ENCODE measurements around the gene ANKRD63.

ANKRD63 gene

GRCh38 chr15:40265355-40265754 is 17.5 kb downstream of the ANKRD63 start:
- Histone ChIP-seq H3K4me3 (ENCODE audit: low read length) (no peak overlapping the region), H3K9ac (ENCODE audit: low read length) (no peak overlapping the region), H3K9me3 (replicated peaks; ENCODE audit: insufficient read depth, low read length) (no peaks in the 10 kb centered on the region), H3K4me2 (ENCODE audit: low read depth, low read length) (no peak overlapping the region), H3K9me2 (replicated peaks; ENCODE audit: insufficient read depth, low read length) (no peaks in the 10 kb centered on the region), H4K20me1 (ENCODE audit: insufficient read depth, low read length) (no peaks in the 10 kb centered on the region), H3K36me3 (replicated peaks; ENCODE audit: insufficient read depth, low read length) (no peaks in the 10 kb centered on the region), H3K27me3 (replicated peaks; ENCODE audit: insufficient read depth, low read length) (no peaks in the 10 kb centered on the region), H2AFZ (ENCODE audit: low read length) (no peak overlapping the region), H3F3A (ENCODE audit: insufficient read depth, low read length) (no peaks in the 10 kb centered on the region), H3K27ac (ENCODE audit: low read length) (no peak overlapping the region), H3K79me2 (ENCODE audit: low read length) (no peaks in the 10 kb centered on the region), H3K4me1 (ENCODE audit: low read length) (no peaks in the 10 kb centered on the region)
- no peak for DNase-seq
- TF ChIP-seq EZH2phosphoT487 (IDR thresholded peaks at IDR 0.05; ENCODE audit: low read length): no peak
- no peak for TF ChIP-seq EZH2 (optimal IDR thresholded peaks at IDR 0.05; ENCODE audit: low read depth, low read length)
- no peak for TF ChIP-seq CTCF (IDR thresholded peaks at IDR 0.05; ENCODE audit: low read length)

GRCh38 chr15:40264321-40265153 is 18.3 kb downstream of the ANKRD63 start:
- Histone ChIP-seq H3K27ac (ENCODE audit: low read length) (no peak overlapping the region), H2AFZ (ENCODE audit: low read length) (no peak overlapping the region), H3K79me2 (ENCODE audit: low read length) (no peaks in the 10 kb centered on the region), H3K4me2 (ENCODE audit: low read depth, low read length) (no peak overlapping the region), H4K20me1 (ENCODE audit: insufficient read depth, low read length) (no peaks in the 10 kb centered on the region), H3K4me1 (ENCODE audit: low read length) (no peaks in the 10 kb centered on the region), H3F3A (ENCODE audit: insufficient read depth, low read length) (no peaks in the 10 kb centered on the region), H3K36me3 (replicated peaks; ENCODE audit: insufficient read depth, low read length) (no peaks in the 10 kb centered on the region), H3K4me3 (ENCODE audit: low read length) (no peak overlapping the region), H3K9ac (ENCODE audit: low read length) (no peak overlapping the region), H3K9me2 (replicated peaks; ENCODE audit: insufficient read depth, low read length) (no peaks in the 10 kb centered on the region), H3K27me3 (replicated peaks; ENCODE audit: insufficient read depth, low read length) (no peaks in the 10 kb centered on the region), H3K9me3 (replicated peaks; ENCODE audit: insufficient read depth, low read length) (no peaks in the 10 kb centered on the region)
- DNase-seq: no peak
- TF ChIP-seq CTCF (IDR thresholded peaks at IDR 0.05; ENCODE audit: low read length): no peak
- no peak for TF ChIP-seq EZH2phosphoT487 (IDR thresholded peaks at IDR 0.05; ENCODE audit: low read length)
- no peak for TF ChIP-seq EZH2 (optimal IDR thresholded peaks at IDR 0.05; ENCODE audit: low read depth, low read length)

- Histone ChIP-seq H3K9me3 (replicated peaks; ENCODE audit: insufficient read depth, low read length) (no peaks in the 10 kb centered on the region), H3K36me3 (replicated peaks; ENCODE audit: insufficient read depth, low read length) (no peaks in the 10 kb centered on the region), H3K4me2 (ENCODE audit: low read depth, low read length) (no peak overlapping the region), H4K20me1 (ENCODE audit: insufficient read depth, low read length) (no peaks in the 10 kb centered on the region), H3F3A (ENCODE audit: insufficient read depth, low read length) (no peaks in the 10 kb centered on the region), H3K4me1 (ENCODE audit: low read length) (no peaks in the 10 kb centered on the region), H3K27me3 (replicated peaks; ENCODE audit: insufficient read depth, low read length) (no peaks in the 10 kb centered on the region), H3K9me2 (replicated peaks; ENCODE audit: insufficient read depth, low read length) (no peaks in the 10 kb centered on the region), H3K79me2 (ENCODE audit: low read length) (no peaks in the 10 kb centered on the region), H3K27ac (ENCODE audit: low read length) (no peak overlapping the region), H2AFZ (ENCODE audit: low read length) (no peak overlapping the region), H3K4me3 (ENCODE audit: low read length) (no peak overlapping the region), H3K9ac (ENCODE audit: low read length) (no peak overlapping the region)
- TF ChIP-seq EZH2phosphoT487 (IDR thresholded peaks at IDR 0.05; ENCODE audit: low read length) (no peak), EZH2 (optimal IDR thresholded peaks at IDR 0.05; ENCODE audit: low read depth, low read length) (no peak), CTCF (IDR thresholded peaks at IDR 0.05; ENCODE audit: low read length) (no peak)
- DNase-seq: no peak
Observed at GRCh38 chr15:40263024-40263754, 19.7 kb downstream of the ANKRD63 start.
